ENCODE data around the gene AMER1.

The AMER1 gene

GRCh38 chrX:64184396-64184795 lies 21.1 kb downstream of the AMER1 start:
- Histone ChIP-seq H4K91ac (ENCODE audit: low read depth, low read length) (no peak overlapping the region), H3K18ac (ENCODE audit: low read length) (no peak overlapping the region), H3K27me3 (ENCODE audit: insufficient read depth, low read length) (no peaks in the 10 kb centered on the region), H2BK5ac (ENCODE audit: low read depth, low read length, poor library complexity) (no peak overlapping the region), H3K4me2 (ENCODE audit: low read length) (no peak overlapping the region), H4K12ac (ENCODE audit: low read depth, low read length) (no peak overlapping the region), H3K4me1 (ENCODE audit: control insufficient read depth in 1 of 2, insufficient read depth in 2 of 2, low read length in 2 of 2) (no peaks in the 10 kb centered on the region), H3K79me2 (ENCODE audit: control insufficient read depth, insufficient read depth, low read length, poor library complexity) (no peaks in the 10 kb centered on the region), H3K4ac (ENCODE audit: low read depth, low read length) (no peak overlapping the region), H3K9ac (ENCODE audit: low read length) (no peak overlapping the region), H3K27ac (ENCODE audit: low read depth, low read length) (no peak overlapping the region), H2BK120ac (ENCODE audit: insufficient read depth, low read length, poor library complexity) (no peak overlapping the region), H3K79me1 (ENCODE audit: low read length) (no peaks in the 10 kb centered on the region), H4K8ac (ENCODE audit: low read depth, low read length) (no peak overlapping the region), H2BK12ac (ENCODE audit: low read length) (no peak overlapping the region), H3K36me3 (ENCODE audit: control insufficient read depth in 1 of 2, insufficient read depth in 2 of 2, low read length in 2 of 2) (no peaks in the 10 kb centered on the region), H2AFZ (ENCODE audit: insufficient read depth, low read length, poor library complexity) (no peak overlapping the region), H3K23ac (ENCODE audit: low read length) (no peak overlapping the region), H3K9me3 (ENCODE audit: insufficient read depth, low read depth, low read length) (no peaks in the 10 kb centered on the region), H3K14ac (ENCODE audit: low read length) (no peak overlapping the region), H3K4me3 (ENCODE audit: low read depth, low read length) (no peak overlapping the region), H2AK5ac (ENCODE audit: low read length) (no peak overlapping the region)
- no CpG with 5 or more reads among the region's 2 CpGs for WGBS (ENCODE audit: extremely low coverage, insufficient coverage, insufficient read length)
- no peak for DNase-seq

- H3K9ac ChIP-seq (ENCODE audit: low read length) = no peak overlapping the region
- no peaks in the 10 kb centered on the region for H3K27me3 ChIP-seq (ENCODE audit: insufficient read depth, low read length)
- no peak overlapping the region for H4K12ac ChIP-seq (ENCODE audit: low read depth, low read length)
- no peak overlapping the region for H4K8ac ChIP-seq (ENCODE audit: low read depth, low read length)
- no peaks in the 10 kb centered on the region for H3K4me1 ChIP-seq (ENCODE audit: control insufficient read depth in 1 of 2, insufficient read depth in 2 of 2, low read length in 2 of 2)
- no peak overlapping the region for H2BK12ac ChIP-seq (ENCODE audit: low read length)
- DNase-seq = no peak
- H3K9me3 ChIP-seq (ENCODE audit: insufficient read depth, low read depth, low read length) = no peaks in the 10 kb centered on the region
- H2AK5ac ChIP-seq (ENCODE audit: low read length) = no peak overlapping the region
- H3K4me3 ChIP-seq (ENCODE audit: low read depth, low read length) = no peak overlapping the region
- H3K4ac ChIP-seq (ENCODE audit: low read depth, low read length) = no peak overlapping the region
- H3K18ac ChIP-seq (ENCODE audit: low read length) = no peak overlapping the region
- H2BK5ac ChIP-seq (ENCODE audit: low read depth, low read length, poor library complexity) = no peak overlapping the region
- no peak overlapping the region for H4K91ac ChIP-seq (ENCODE audit: low read depth, low read length)
- no CpG with 5 or more reads among the region's 2 CpGs for WGBS (ENCODE audit: extremely low coverage, insufficient coverage, insufficient read length)
- H2BK120ac ChIP-seq (ENCODE audit: insufficient read depth, low read length, poor library complexity) = no peak overlapping the region
- H3K79me1 ChIP-seq (ENCODE audit: low read length) = no peaks in the 10 kb centered on the region
- H3K23ac ChIP-seq (ENCODE audit: low read length) = no peak overlapping the region
- no peaks in the 10 kb centered on the region for H3K79me2 ChIP-seq (ENCODE audit: control insufficient read depth, insufficient read depth, low read length, poor library complexity)
- H3K36me3 ChIP-seq (ENCODE audit: control insufficient read depth in 1 of 2, insufficient read depth in 2 of 2, low read length in 2 of 2) = no peaks in the 10 kb centered on the region
- no peak overlapping the region for H2AFZ ChIP-seq (ENCODE audit: insufficient read depth, low read length, poor library complexity)
- no peak overlapping the region for H3K14ac ChIP-seq (ENCODE audit: low read length)
- H3K27ac ChIP-seq (ENCODE audit: low read depth, low read length) = no peak overlapping the region
- no peak overlapping the region for H3K4me2 ChIP-seq (ENCODE audit: low read length)
These were observed 23.3 kb downstream of the AMER1 start for GRCh38 chrX:64182208-64182607.

GRCh38 chrX:64176876-64177275 lies 28.6 kb downstream of the AMER1 start:
- no peak overlapping the region for H3K9ac ChIP-seq (ENCODE audit: low read length)
- no peak overlapping the region for H3K27ac ChIP-seq (ENCODE audit: low read depth, low read length)
- no peak for DNase-seq
- no peak overlapping the region for H3K18ac ChIP-seq (ENCODE audit: low read length)
- no peak overlapping the region for H3K4me2 ChIP-seq (ENCODE audit: low read length)
- no peaks in the 10 kb centered on the region for H3K79me2 ChIP-seq (ENCODE audit: control insufficient read depth, insufficient read depth, low read length, poor library complexity)
- H2AFZ ChIP-seq (ENCODE audit: insufficient read depth, low read length, poor library complexity) = no peak overlapping the region
- no peaks in the 10 kb centered on the region for H3K27me3 ChIP-seq (ENCODE audit: insufficient read depth, low read length)
- H2BK120ac ChIP-seq (ENCODE audit: insufficient read depth, low read length, poor library complexity) = no peak overlapping the region
- no peaks in the 10 kb centered on the region for H3K79me1 ChIP-seq (ENCODE audit: low read length)
- no peak overlapping the region for H2BK5ac ChIP-seq (ENCODE audit: low read depth, low read length, poor library complexity)
- H4K91ac ChIP-seq (ENCODE audit: low read depth, low read length) = no peak overlapping the region
- H3K36me3 ChIP-seq (ENCODE audit: control insufficient read depth in 1 of 2, insufficient read depth in 2 of 2, low read length in 2 of 2) = no peaks in the 10 kb centered on the region
- no peaks in the 10 kb centered on the region for H3K9me3 ChIP-seq (ENCODE audit: insufficient read depth, low read depth, low read length)
- no peak overlapping the region for H3K4ac ChIP-seq (ENCODE audit: low read depth, low read length)
- H4K8ac ChIP-seq (ENCODE audit: low read depth, low read length) = no peak overlapping the region
- H3K14ac ChIP-seq (ENCODE audit: low read length) = no peak overlapping the region
- H3K4me1 ChIP-seq (ENCODE audit: control insufficient read depth in 1 of 2, insufficient read depth in 2 of 2, low read length in 2 of 2) = no peaks in the 10 kb centered on the region
- no peak overlapping the region for H2BK12ac ChIP-seq (ENCODE audit: low read length)
- no peak overlapping the region for H2AK5ac ChIP-seq (ENCODE audit: low read length)
- no peak overlapping the region for H4K12ac ChIP-seq (ENCODE audit: low read depth, low read length)
- no peak overlapping the region for H3K4me3 ChIP-seq (ENCODE audit: low read depth, low read length)
- no peak overlapping the region for H3K23ac ChIP-seq (ENCODE audit: low read length)

GRCh38 chrX:64169988-64170387 lies 35.5 kb downstream of the AMER1 start:
- no CpG with 5 or more reads among the region's 1 CpG for WGBS (ENCODE audit: extremely low coverage, insufficient coverage, insufficient read length)
- Histone ChIP-seq H2BK120ac (ENCODE audit: insufficient read depth, low read length, poor library complexity) (no peak overlapping the region), H2BK5ac (ENCODE audit: low read depth, low read length, poor library complexity) (no peak overlapping the region), H3K23ac (ENCODE audit: low read length) (no peak overlapping the region), H2AK5ac (ENCODE audit: low read length) (no peak overlapping the region), H2AFZ (ENCODE audit: insufficient read depth, low read length, poor library complexity) (no peak overlapping the region), H3K4me3 (ENCODE audit: low read depth, low read length) (no peak overlapping the region), H4K91ac (ENCODE audit: low read depth, low read length) (no peak overlapping the region), H3K36me3 (ENCODE audit: control insufficient read depth in 1 of 2, insufficient read depth in 2 of 2, low read length in 2 of 2) (no peaks in the 10 kb centered on the region), H4K8ac (ENCODE audit: low read depth, low read length) (no peak overlapping the region), H3K4me2 (ENCODE audit: low read length) (no peak overlapping the region), H3K4me1 (ENCODE audit: control insufficient read depth in 1 of 2, insufficient read depth in 2 of 2, low read length in 2 of 2) (no peaks in the 10 kb centered on the region), H3K27ac (ENCODE audit: low read depth, low read length) (no peak overlapping the region), H3K79me1 (ENCODE audit: low read length) (no peaks in the 10 kb centered on the region), H3K79me2 (ENCODE audit: control insufficient read depth, insufficient read depth, low read length, poor library complexity) (no peaks in the 10 kb centered on the region), H3K4ac (ENCODE audit: low read depth, low read length) (no peak overlapping the region), H2BK12ac (ENCODE audit: low read length) (no peak overlapping the region), H3K27me3 (ENCODE audit: insufficient read depth, low read length) (no peaks in the 10 kb centered on the region), H3K14ac (ENCODE audit: low read length) (no peak overlapping the region), H3K9me3 (ENCODE audit: insufficient read depth, low read depth, low read length) (no peaks in the 10 kb centered on the region), H3K18ac (ENCODE audit: low read length) (no peak overlapping the region), H4K12ac (ENCODE audit: low read depth, low read length) (no peak overlapping the region), H3K9ac (ENCODE audit: low read length) (no peak overlapping the region)
- no peak for DNase-seq

- Histone ChIP-seq H3K4ac (ENCODE audit: low read depth, low read length) (no peak overlapping the region), H3K27me3 (ENCODE audit: insufficient read depth, low read length) (no peaks in the 10 kb centered on the region), H3K79me1 (ENCODE audit: low read length) (no peaks in the 10 kb centered on the region), H2BK5ac (ENCODE audit: low read depth, low read length, poor library complexity) (no peak overlapping the region), H3K4me2 (ENCODE audit: low read length) (no peak overlapping the region), H4K8ac (ENCODE audit: low read depth, low read length) (no peak overlapping the region), H3K23ac (ENCODE audit: low read length) (no peak overlapping the region), H3K36me3 (ENCODE audit: control insufficient read depth in 1 of 2, insufficient read depth in 2 of 2, low read length in 2 of 2) (no peaks in the 10 kb centered on the region), H3K79me2 (ENCODE audit: control insufficient read depth, insufficient read depth, low read length, poor library complexity) (no peaks in the 10 kb centered on the region), H3K4me3 (ENCODE audit: low read depth, low read length) (no peak overlapping the region), H2AK5ac (ENCODE audit: low read length) (no peak overlapping the region), H3K9ac (ENCODE audit: low read length) (no peak overlapping the region), H4K91ac (ENCODE audit: low read depth, low read length) (no peak overlapping the region), H3K14ac (ENCODE audit: low read length) (no peak overlapping the region), H3K9me3 (ENCODE audit: insufficient read depth, low read depth, low read length) (no peaks in the 10 kb centered on the region), H3K4me1 (ENCODE audit: control insufficient read depth in 1 of 2, insufficient read depth in 2 of 2, low read length in 2 of 2) (no peaks in the 10 kb centered on the region), H2BK120ac (ENCODE audit: insufficient read depth, low read length, poor library complexity) (no peak overlapping the region), H2BK12ac (ENCODE audit: low read length) (no peak overlapping the region), H4K12ac (ENCODE audit: low read depth, low read length) (no peak overlapping the region), H3K27ac (ENCODE audit: low read depth, low read length) (no peak overlapping the region), H3K18ac (ENCODE audit: low read length) (no peak overlapping the region), H2AFZ (ENCODE audit: insufficient read depth, low read length, poor library complexity) (no peak overlapping the region)
- WGBS (ENCODE audit: extremely low coverage, insufficient coverage, insufficient read length) = no CpG with 5 or more reads among the region's 6 CpGs
- DNase-seq = no peak
These were observed 52.7 kb downstream of the AMER1 start for GRCh38 chrX:64152857-64153256.

Measured in trophoblast cell (in vitro differentiated cells and primary cell).